ENCODE measurements around the gene RNF8. TPM values are rescaled to one million over a fixed set of nuclear protein-coding genes. Genes with fewer than 3 reads are reported as not detected.

RNF8 gene
- total RNA-seq, 1 donor from 2014 or later, result 21.8 TPM

- H3K27ac Mint-ChIP-seq (ENCODE audit: unreplicated experiment), result no peak overlapping the region
- H3K27me3 Mint-ChIP-seq (ENCODE audit: unreplicated experiment), result peaks cover 2% of the 10 kb centered on the region
- no peaks in the 10 kb centered on the region for H3K36me3 Mint-ChIP-seq (ENCODE audit: low read depth, unreplicated experiment)
- DNase-seq (ENCODE audit: low spot score), result no peak
- H3K4me3 Mint-ChIP-seq (ENCODE audit: unreplicated experiment), result no peak overlapping the region
- no peak for TF ChIP-seq CTCF (IDR thresholded peaks at IDR 0.05; ENCODE audit: unreplicated experiment)
- no peaks in the 10 kb centered on the region for H3K4me1 Mint-ChIP-seq (ENCODE audit: unreplicated experiment)
- no peaks in the 10 kb centered on the region for H3K9me3 Mint-ChIP-seq (ENCODE audit: unreplicated experiment)
Observed at GRCh38 chr6:37389857-37390256, 36.1 kb downstream of the RNF8 start.

- peaks cover 2% of the 10 kb centered on the region for H3K27me3 Mint-ChIP-seq (ENCODE audit: unreplicated experiment)
- DNase-seq (ENCODE audit: low spot score), result no peak
- H3K4me1 Mint-ChIP-seq (ENCODE audit: unreplicated experiment), result no peaks in the 10 kb centered on the region
- H3K4me3 Mint-ChIP-seq (ENCODE audit: unreplicated experiment), result no peak overlapping the region
- no peak overlapping the region for H3K27ac Mint-ChIP-seq (ENCODE audit: unreplicated experiment)
- H3K9me3 Mint-ChIP-seq (ENCODE audit: unreplicated experiment), result no peaks in the 10 kb centered on the region
- TF ChIP-seq CTCF (IDR thresholded peaks at IDR 0.05; ENCODE audit: unreplicated experiment), result no peak
- no peaks in the 10 kb centered on the region for H3K36me3 Mint-ChIP-seq (ENCODE audit: low read depth, unreplicated experiment)
Observed at GRCh38 chr6:37391120-37391519, 37.3 kb downstream of the RNF8 start.

GRCh38 chr6:37392821-37393220, 39.0 kb downstream of the RNF8 start:
- Mint-ChIP-seq H3K9me3 (ENCODE audit: unreplicated experiment) (no peaks in the 10 kb centered on the region), H3K36me3 (ENCODE audit: low read depth, unreplicated experiment) (no peaks in the 10 kb centered on the region), H3K4me1 (ENCODE audit: unreplicated experiment) (no peaks in the 10 kb centered on the region), H3K4me3 (ENCODE audit: unreplicated experiment) (no peak overlapping the region), H3K27ac (ENCODE audit: unreplicated experiment) (no peak overlapping the region), H3K27me3 (ENCODE audit: unreplicated experiment) (peaks cover 2% of the 10 kb centered on the region)
- no peak for TF ChIP-seq CTCF (IDR thresholded peaks at IDR 0.05; ENCODE audit: unreplicated experiment)
- no peak for DNase-seq (ENCODE audit: low spot score)

GRCh38 chr6:37393381-37393929, 39.7 kb downstream of the RNF8 start:
- Mint-ChIP-seq H3K4me3 (ENCODE audit: unreplicated experiment) (no peak overlapping the region), H3K9me3 (ENCODE audit: unreplicated experiment) (no peaks in the 10 kb centered on the region), H3K36me3 (ENCODE audit: low read depth, unreplicated experiment) (no peaks in the 10 kb centered on the region), H3K27me3 (ENCODE audit: unreplicated experiment) (peaks cover 2% of the 10 kb centered on the region), H3K27ac (ENCODE audit: unreplicated experiment) (no peak overlapping the region), H3K4me1 (ENCODE audit: unreplicated experiment) (no peaks in the 10 kb centered on the region)
- no peak for TF ChIP-seq CTCF (IDR thresholded peaks at IDR 0.05; ENCODE audit: unreplicated experiment)
- no peak for DNase-seq (ENCODE audit: low spot score)

- H3K27me3 Mint-ChIP-seq (ENCODE audit: unreplicated experiment), result peaks cover 3% of the 10 kb centered on the region
- H3K4me1 Mint-ChIP-seq (ENCODE audit: unreplicated experiment), result no peaks in the 10 kb centered on the region
Observed at GRCh38 chr6:37396571-37397180, 42.9 kb downstream of the RNF8 start.

More at GRCh38 chr6:37396571-37397180, 42.9 kb downstream of the RNF8 start:
- no peak overlapping the region for H3K4me3 Mint-ChIP-seq (ENCODE audit: unreplicated experiment)
- TF ChIP-seq CTCF (IDR thresholded peaks at IDR 0.05; ENCODE audit: unreplicated experiment), result no peak
- H3K36me3 Mint-ChIP-seq (ENCODE audit: low read depth, unreplicated experiment), result no peaks in the 10 kb centered on the region
- H3K9me3 Mint-ChIP-seq (ENCODE audit: unreplicated experiment), result no peaks in the 10 kb centered on the region
- no peak overlapping the region for H3K27ac Mint-ChIP-seq (ENCODE audit: unreplicated experiment)
- DNase-seq (ENCODE audit: low spot score), result no peak
